Skeletal muscle tissue (tissue), 4 donors: Measurements from ENCODE around the gene BCL11B. TPM values are rescaled to one million over a fixed set of nuclear protein-coding genes. Genes with fewer than 3 reads are reported as not detected.

Experiments used
- H3K27ac ChIP-seq: one replicate; pipeline ENCODE4 v1.7.0; 2013; ENCODE audit warnings: mild to moderate bottlenecking, low read depth, low read length, inconsistent platforms
- H3K27me3 ChIP-seq, 3 donors: one replicate each; pipeline ENCODE4 v1.7.0; 2013; ENCODE audit warnings: low read length in 3 of 3; ENCODE audit not compliant: control insufficient read depth in 3 of 3, insufficient read depth in 3 of 3
- H3K36me3 ChIP-seq, 3 donors: one replicate each; pipeline ENCODE4 v1.7.0; 2013; ENCODE audit warnings: low read length in 3 of 3; ENCODE audit not compliant: control insufficient read depth in 3 of 3, insufficient read depth in 3 of 3
- H3K4me1 ChIP-seq, 3 donors: one replicate each; pipeline ENCODE4 v1.7.0; 2013; ENCODE audit warnings: low read length in 3 of 3, mild to moderate bottlenecking in 3 of 3; ENCODE audit not compliant: control insufficient read depth in 3 of 3, insufficient read depth in 3 of 3
- H3K4me3 ChIP-seq, 3 donors: one replicate each; pipeline ENCODE4 v1.7.0; 2013; ENCODE audit warnings: low read length in 3 of 3
- H3K9ac ChIP-seq, 3 donors: one replicate each; pipeline ENCODE4 v1.7.0; 2013; ENCODE audit warnings: low read length in 3 of 3, mild to moderate bottlenecking in 3 of 3, moderate library complexity in 2 of 3, low read depth in 1 of 3
- H3K9me3 ChIP-seq, 3 donors: one replicate each; pipeline ENCODE4 v1.7.0; 2013; ENCODE audit warnings: low read length in 3 of 3; ENCODE audit not compliant: control insufficient read depth in 3 of 3
- total RNA-seq: library from RNA; depleted of rRNA; stranded (reverse); fragments of >200 nt; gene quantifications from one replicate; pipeline ENCODE4 v1.2.3, GENCODE V29; 2014
- donor health status: Osteomylitis.

Gene BCL11B
- total RNA-seq, 1 donor from 2014 or later = 1.0 TPM

- peaks cover 0 to 6% (median 5%) of the 10 kb centered on the region in 3 donors for H3K27me3 ChIP-seq
- no peak overlapping the region for H3K4me3 ChIP-seq
- H3K9ac ChIP-seq = no peak overlapping the region
- no peaks in the 10 kb centered on the region for H3K36me3 ChIP-seq
- no peak overlapping the region for H3K27ac ChIP-seq
- H3K9me3 ChIP-seq = no peaks in the 10 kb centered on the region
- H3K4me1 ChIP-seq = peaks cover 10 to 14% (median 12%) of the 10 kb centered on the region in 3 donors
These were observed 68.2 kb downstream of the BCL11B start for GRCh38 chr14:99203801-99204200.

- no peaks in the 10 kb centered on the region for H3K9me3 ChIP-seq
- no peak overlapping the region for H3K4me3 ChIP-seq
- no peak overlapping the region for H3K9ac ChIP-seq
- H3K27me3 ChIP-seq = peaks cover 0 to 6% (median 5%) of the 10 kb centered on the region in 3 donors
- no peak overlapping the region for H3K27ac ChIP-seq
- no peaks in the 10 kb centered on the region for H3K36me3 ChIP-seq
- H3K4me1 ChIP-seq = peaks cover 10 to 14% (median 12%) of the 10 kb centered on the region in 3 donors
These were observed 68.9 kb downstream of the BCL11B start for GRCh38 chr14:99203080-99203479.

GRCh38 chr14:99202516-99202915 is 69.5 kb downstream of the BCL11B start:
- Histone ChIP-seq H3K27me3 (peaks cover 0 to 6% (median 5%) of the 10 kb centered on the region in 3 donors), H3K9me3 (no peaks in the 10 kb centered on the region), H3K9ac (no peak overlapping the region), H3K27ac (no peak overlapping the region), H3K4me1 (peaks cover 10 to 14% (median 12%) of the 10 kb centered on the region in 3 donors), H3K36me3 (no peaks in the 10 kb centered on the region), H3K4me3 (no peak overlapping the region)

- Histone ChIP-seq H3K27ac (no peak overlapping the region), H3K9ac (no peak overlapping the region), H3K36me3 (no peaks in the 10 kb centered on the region), H3K4me3 (no peak overlapping the region), H3K4me1 (peaks cover 10 to 14% (median 12%) of the 10 kb centered on the region in 3 donors), H3K9me3 (no peaks in the 10 kb centered on the region), H3K27me3 (peaks cover 0 to 6% (median 5%) of the 10 kb centered on the region in 3 donors)
These were observed 70.5 kb downstream of the BCL11B start for GRCh38 chr14:99201351-99202073.

GRCh38 chr14:99200654-99201005 is 71.4 kb downstream of the BCL11B start:
- Histone ChIP-seq H3K4me1 (peaks cover 10 to 14% (median 12%) of the 10 kb centered on the region in 3 donors), H3K9me3 (no peaks in the 10 kb centered on the region), H3K27me3 (peaks cover 0 to 7% (median 6%) of the 10 kb centered on the region in 3 donors), H3K9ac (peak overlapping the region in 1 of 3 donors; percentile 40), H3K4me3 (no peak overlapping the region), H3K36me3 (no peaks in the 10 kb centered on the region), H3K27ac (no peak overlapping the region)

GRCh38 chr14:99199846-99200653 is 71.9 kb downstream of the BCL11B start:
- no peaks in the 10 kb centered on the region for H3K9me3 ChIP-seq
- H3K4me3 ChIP-seq = peak overlapping the region in 1 of 3 donors; percentile 22
- H3K36me3 ChIP-seq = no peaks in the 10 kb centered on the region
- peak overlapping the region in 2 of 3 donors; percentile 10 to 45 for H3K9ac ChIP-seq
- H3K27me3 ChIP-seq = peaks cover 0 to 11% (median 6%) of the 10 kb centered on the region in 3 donors
- H3K27ac ChIP-seq = no peak overlapping the region
- H3K4me1 ChIP-seq = peaks cover 12 to 14% (median 12%) of the 10 kb centered on the region in 3 donors

GRCh38 chr14:99198746-99199502 is 73.1 kb downstream of the BCL11B start:
- Histone ChIP-seq H3K27me3 (peaks cover 0 to 19% (median 8%) of the 10 kb centered on the region in 3 donors), H3K9me3 (no peaks in the 10 kb centered on the region), H3K4me3 (no peak overlapping the region), H3K9ac (no peak overlapping the region), H3K27ac (no peak overlapping the region), H3K4me1 (peaks cover 12 to 14% (median 14%) of the 10 kb centered on the region in 3 donors), H3K36me3 (no peaks in the 10 kb centered on the region)

- H3K36me3 ChIP-seq = no peaks in the 10 kb centered on the region
- H3K9ac ChIP-seq = no peak overlapping the region
- no peaks in the 10 kb centered on the region for H3K9me3 ChIP-seq
- H3K4me1 ChIP-seq = peaks cover 23 to 24% (median 23%) of the 10 kb centered on the region in 3 donors
- no peak overlapping the region for H3K27ac ChIP-seq
- peaks cover 0 to 18% (median 2%) of the 10 kb centered on the region in 3 donors for H3K27me3 ChIP-seq
- H3K4me3 ChIP-seq = no peak overlapping the region
These were observed 75.7 kb downstream of the BCL11B start for GRCh38 chr14:99196310-99196650.

- Histone ChIP-seq H3K9ac (no peak overlapping the region), H3K27me3 (peaks cover 0 to 18% (median 2%) of the 10 kb centered on the region in 3 donors), H3K4me1 (peaks cover 18 to 22% (median 21%) of the 10 kb centered on the region in 3 donors), H3K27ac (no peak overlapping the region), H3K36me3 (no peaks in the 10 kb centered on the region), H3K4me3 (no peak overlapping the region), H3K9me3 (no peaks in the 10 kb centered on the region)
These were observed 76.2 kb downstream of the BCL11B start for GRCh38 chr14:99195602-99196309.
